GM12873 (cell line): ENCODE measurements around the gene TRPM2.

ENCODE experiments used
- TF ChIP-seq, protein P1 (sequence below): IDR thresholded peaks from 2 replicates; pipeline ENCODE4 v1.5.1; 2012; ENCODE audit warnings: low read depth, mild to moderate bottlenecking, moderate library complexity, low read length, control low read depth; ENCODE audit not compliant: insufficient read depth; ENCODE audit errors: missing control alignments

The TRPM2 gene

GRCh38 chr21:44312089-44312488 lies 41.3 kb upstream of the TRPM2 start:
- TF ChIP-seq, protein P1, sequence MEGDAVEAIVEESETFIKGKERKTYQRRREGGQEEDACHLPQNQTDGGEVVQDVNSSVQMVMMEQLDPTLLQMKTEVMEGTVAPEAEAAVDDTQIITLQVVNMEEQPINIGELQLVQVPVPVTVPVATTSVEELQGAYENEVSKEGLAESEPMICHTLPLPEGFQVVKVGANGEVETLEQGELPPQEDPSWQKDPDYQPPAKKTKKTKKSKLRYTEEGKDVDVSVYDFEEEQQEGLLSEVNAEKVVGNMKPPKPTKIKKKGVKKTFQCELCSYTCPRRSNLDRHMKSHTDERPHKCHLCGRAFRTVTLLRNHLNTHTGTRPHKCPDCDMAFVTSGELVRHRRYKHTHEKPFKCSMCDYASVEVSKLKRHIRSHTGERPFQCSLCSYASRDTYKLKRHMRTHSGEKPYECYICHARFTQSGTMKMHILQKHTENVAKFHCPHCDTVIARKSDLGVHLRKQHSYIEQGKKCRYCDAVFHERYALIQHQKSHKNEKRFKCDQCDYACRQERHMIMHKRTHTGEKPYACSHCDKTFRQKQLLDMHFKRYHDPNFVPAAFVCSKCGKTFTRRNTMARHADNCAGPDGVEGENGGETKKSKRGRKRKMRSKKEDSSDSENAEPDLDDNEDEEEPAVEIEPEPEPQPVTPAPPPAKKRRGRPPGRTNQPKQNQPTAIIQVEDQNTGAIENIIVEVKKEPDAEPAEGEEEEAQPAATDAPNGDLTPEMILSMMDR, result no peak

GRCh38 chr21:44312716-44313115 lies 40.7 kb upstream of the TRPM2 start:
- TF ChIP-seq, protein P1, result no peak

GRCh38 chr21:44313451-44313850 lies 40.0 kb upstream of the TRPM2 start:
- TF ChIP-seq, protein P1, result no peak

DNA sequence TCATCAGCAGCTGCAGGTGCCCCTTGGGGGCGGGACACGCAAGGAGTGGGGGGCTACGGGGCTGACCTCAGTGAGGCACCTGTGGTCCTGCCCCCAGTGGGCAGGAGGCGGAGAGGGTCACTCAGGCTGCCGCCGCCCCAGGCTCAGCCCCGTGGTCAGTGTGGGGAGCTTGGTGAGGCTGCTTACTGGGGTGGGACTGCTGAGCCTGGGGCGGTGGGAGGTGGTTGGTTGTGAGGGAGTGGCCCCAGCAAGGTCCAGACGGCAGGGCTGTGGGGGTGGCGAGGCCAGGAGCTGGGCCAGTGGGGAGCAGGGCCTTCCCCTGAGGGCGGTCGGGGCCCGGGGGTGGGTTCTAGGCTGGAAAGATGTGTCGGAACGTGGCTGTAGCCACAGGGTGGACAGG lies 39.3 kb upstream of the TRPM2 start:
- TF ChIP-seq, protein P1, result no peak

- TF ChIP-seq, protein P1, result no peak
Measured at GRCh38 chr21:44314561-44314960, 38.9 kb upstream of the TRPM2 start.

GRCh38 chr21:44315691-44316203 lies 37.7 kb upstream of the TRPM2 start:
- TF ChIP-seq, protein P1, result no peak

DNA sequence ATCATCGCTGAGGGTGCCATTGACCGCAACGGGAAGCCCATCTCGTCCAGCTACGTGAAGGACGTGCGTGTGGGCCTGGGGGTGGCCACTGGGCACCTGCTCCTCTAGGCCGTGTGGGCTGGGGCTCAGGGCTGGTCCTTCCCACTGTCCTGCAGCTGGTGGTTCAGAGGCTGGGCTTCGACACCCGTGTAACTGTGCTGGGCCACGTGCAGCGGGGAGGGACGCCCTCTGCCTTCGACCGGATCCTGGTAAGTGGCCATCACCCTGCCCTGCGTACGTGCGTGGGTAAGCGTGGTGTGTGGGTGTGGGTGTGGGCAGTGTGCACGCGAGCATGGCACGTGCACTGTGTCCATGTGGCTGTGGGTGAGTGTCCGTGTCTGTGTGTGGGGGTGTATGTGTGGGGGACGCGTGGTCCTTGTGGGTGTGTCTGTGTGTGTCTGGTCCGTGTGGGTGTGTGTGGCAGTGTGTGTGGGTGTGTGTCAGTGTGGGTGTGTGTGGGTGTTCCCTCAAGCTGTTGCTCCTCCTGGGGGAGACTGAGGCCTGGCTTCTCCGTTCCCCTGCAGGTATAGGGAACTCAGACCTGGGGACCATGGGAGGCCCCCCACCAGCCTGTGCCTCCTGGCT lies 37.0 kb upstream of the TRPM2 start:
- TF ChIP-seq, protein P1, result no peak
